Stomach (tissue), 9 donors: Measurements from ENCODE around the gene FSTL5. TPM values are rescaled to one million over a fixed set of nuclear protein-coding genes. Genes with fewer than 3 reads are reported as not detected.

Experiments
- DNase-seq, 2 donors: peaks; one replicate each; pipeline versions ENCODE4 v3.0.0 to v3.0.0-alpha.2; 2013 to 2019
- H3K27ac ChIP-seq, 5 donors: fragments of 200-600 bp in 4 of 5; sonication (generic) in 4 of 5; one replicate each; pipeline ENCODE4 v1.5.1; 2013 to 2019; ENCODE audit warnings: mild to moderate bottlenecking in 1 of 5, moderate library complexity in 1 of 5
- H3K27me3 ChIP-seq, 3 donors: fragments of 200-600 bp; sonication (generic); one replicate each; pipeline ENCODE4 v1.5.1; 2017 to 2019; ENCODE audit warnings: mixed run types in 1 of 3
- H3K36me3 ChIP-seq, 4 donors: fragments of 200-600 bp; sonication (generic); 1 replicate in 3 of 4; 2 replicates in 1 of 4; pipeline ENCODE4 v1.5.1; 2016 to 2019
- H3K4me1 ChIP-seq, 4 donors: fragments of 200-600 bp; sonication (generic); one replicate each; pipeline ENCODE4 v1.5.1; 2016 to 2019
- H3K4me3 ChIP-seq, 4 donors: fragments of 200-600 bp; sonication (generic) in 3 of 4; one replicate each; pipeline ENCODE4 v1.5.1; 2016 to 2019; ENCODE audit warnings: mild to moderate bottlenecking in 1 of 4
- H3K9me3 ChIP-seq, 4 donors: fragments of 200-600 bp; sonication (generic); one replicate each; pipeline ENCODE4 v1.5.1; 2016 to 2019
- EP300 ChIP-seq: sonication (generic); formaldehyde crosslinking; IDR thresholded peaks from one replicate; pipeline ENCODE4 v1.6.1; 2017; ENCODE audit warnings: antibody characterized with exemption
- POLR2A ChIP-seq, 4 donors: fragments of 450-650 bp; IDR thresholded peaks; one replicate each; pipeline ENCODE4 v1.6.1; 2016; ENCODE audit warnings: antibody characterized with exemption in 4 of 4, control low read depth in 2 of 4, mild to moderate bottlenecking in 1 of 4, moderate library complexity in 1 of 4
- POLR2AphosphoS5 ChIP-seq, 3 donors: sonication (generic); formaldehyde crosslinking; IDR thresholded peaks; one replicate each; pipeline ENCODE4 v1.6.1; 2016; ENCODE audit warnings: antibody characterized with exemption in 3 of 3
- WGBS, 5 donors: extraction: QIAGEN DNeasy Blood & Tissue Kit in 3 of 5; methylation state at CpG; one replicate each; pipeline versions ENCODE4 v1.1.5 to v1.1.7; 2013 to 2018; 5-methylcytosine and 5-hydroxymethylcytosine counted together
- intact Hi-C: fragments of 100-400 bp; cut with DNase I; formaldehyde crosslinking; loops from one replicate; pipeline ENCODE4 v1.15.1; 2023; ENCODE audit warnings: low total_unique reads
- polyA plus RNA-seq, 3 donors: library from polyadenylated mRNA; stranded (reverse); fragments of 200-250 nt; gene quantifications; one replicate each; pipeline ENCODE4 v1.2.3, GENCODE V29; 2013
- total RNA-seq, 5 donors: library from RNA; depleted of rRNA; stranded (reverse); fragments of >200 nt; gene quantifications; one replicate each; pipeline versions ENCODE4 v1.1.0 to v1.2.3, GENCODE V29; 2014 to 2016
- TF ChIP-seq, protein P1 (sequence below), 7 experiments: fragments of 450-650 bp in 4 of 7; fragments of 200-600 bp in 3 of 7; sonication (generic) in 3 of 7; IDR thresholded peaks; one replicate each; pipeline ENCODE4 v1.5.1; 2016 to 2019; ENCODE audit warnings: antibody characterized with exemption in 7 of 7, control low read depth in 2 of 7, mild to moderate bottlenecking in 1 of 7
- donor health status: healthy with polysubstance abuse.
- donor health status: Bipolar disorder and iron deficiency.
- donor health status: healthy.

FSTL5 gene
- total and polyA plus RNA-seq, 8 donors: 4.6 TPM; not detected in 7

DNA sequence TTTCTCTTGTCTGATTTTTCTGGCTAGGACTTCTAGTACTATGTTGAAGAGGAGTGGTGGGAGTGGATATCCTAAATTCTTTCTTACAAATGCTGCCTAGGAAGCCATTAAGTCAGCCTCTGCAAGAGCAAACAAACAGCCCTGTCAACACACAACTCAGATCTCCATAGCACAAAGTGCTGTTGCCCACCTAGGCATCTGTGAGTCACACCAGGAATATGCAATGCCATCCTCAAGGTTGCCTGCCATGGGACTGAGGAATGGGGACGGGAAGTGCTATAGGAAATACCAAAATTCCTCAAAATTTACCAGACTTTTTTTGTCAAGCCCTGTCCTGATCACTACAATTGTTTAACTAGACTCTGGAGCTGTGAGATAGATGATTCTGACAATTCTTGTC lies 466.9 kb downstream of the FSTL5 start:
- Histone ChIP-seq H3K27ac (no peak overlapping the region), H3K9me3 (no peaks in the 10 kb centered on the region), H3K4me1 (no peaks in the 10 kb centered on the region), H3K36me3 (no peaks in the 10 kb centered on the region), H3K4me3 (no peak overlapping the region), H3K27me3 (no peaks in the 10 kb centered on the region)
- WGBS, 5 donors: 59 to 65% (median 61%) methylated on average over 1 of the region's 1 CpG
- no peak for TF ChIP-seq POLR2A (IDR thresholded peaks at IDR 0.05)
- no peak for TF ChIP-seq EP300
- no peak for TF ChIP-seq POLR2AphosphoS5 (IDR thresholded peaks at IDR 0.05)
- TF ChIP-seq, protein P1, sequence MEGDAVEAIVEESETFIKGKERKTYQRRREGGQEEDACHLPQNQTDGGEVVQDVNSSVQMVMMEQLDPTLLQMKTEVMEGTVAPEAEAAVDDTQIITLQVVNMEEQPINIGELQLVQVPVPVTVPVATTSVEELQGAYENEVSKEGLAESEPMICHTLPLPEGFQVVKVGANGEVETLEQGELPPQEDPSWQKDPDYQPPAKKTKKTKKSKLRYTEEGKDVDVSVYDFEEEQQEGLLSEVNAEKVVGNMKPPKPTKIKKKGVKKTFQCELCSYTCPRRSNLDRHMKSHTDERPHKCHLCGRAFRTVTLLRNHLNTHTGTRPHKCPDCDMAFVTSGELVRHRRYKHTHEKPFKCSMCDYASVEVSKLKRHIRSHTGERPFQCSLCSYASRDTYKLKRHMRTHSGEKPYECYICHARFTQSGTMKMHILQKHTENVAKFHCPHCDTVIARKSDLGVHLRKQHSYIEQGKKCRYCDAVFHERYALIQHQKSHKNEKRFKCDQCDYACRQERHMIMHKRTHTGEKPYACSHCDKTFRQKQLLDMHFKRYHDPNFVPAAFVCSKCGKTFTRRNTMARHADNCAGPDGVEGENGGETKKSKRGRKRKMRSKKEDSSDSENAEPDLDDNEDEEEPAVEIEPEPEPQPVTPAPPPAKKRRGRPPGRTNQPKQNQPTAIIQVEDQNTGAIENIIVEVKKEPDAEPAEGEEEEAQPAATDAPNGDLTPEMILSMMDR (IDR thresholded peaks at IDR 0.05): no peak
- no peak for DNase-seq
- intact Hi-C loops: no loop called here

DNA sequence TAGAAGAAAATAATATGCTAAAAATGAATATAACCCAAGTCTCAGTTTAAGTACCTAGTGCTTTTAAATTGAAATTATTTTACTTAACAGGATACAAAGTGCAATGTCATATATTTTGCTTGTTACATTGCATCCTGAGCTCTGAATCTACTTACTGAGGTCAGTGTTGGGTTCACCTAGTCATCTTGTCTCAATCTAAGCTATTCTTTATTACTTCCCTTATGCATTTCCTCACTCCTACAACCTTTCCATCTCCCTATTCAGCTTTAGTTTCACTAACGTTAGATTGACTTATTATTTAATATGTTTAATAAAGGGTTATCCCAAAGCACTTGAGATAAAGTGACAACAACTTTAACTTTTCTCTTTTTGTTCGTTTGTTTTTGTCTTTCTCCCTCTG lies 483.7 kb downstream of the FSTL5 start:
- H3K27me3 ChIP-seq: no peaks in the 10 kb centered on the region
- DNase-seq: no peak
- WGBS, 5 donors: 16 to 31% (median 23%) methylated on average over 2 of the region's 2 CpGs
- H3K9me3 ChIP-seq: no peaks in the 10 kb centered on the region
- no peak overlapping the region for H3K4me3 ChIP-seq
- H3K36me3 ChIP-seq: no peaks in the 10 kb centered on the region
- no peak overlapping the region for H3K27ac ChIP-seq
- intact Hi-C loops: no loop called here
- H3K4me1 ChIP-seq: no peaks in the 10 kb centered on the region
- TF ChIP-seq POLR2A (IDR thresholded peaks at IDR 0.05): no peak
- TF ChIP-seq, protein P1 (IDR thresholded peaks at IDR 0.05): no peak
- no peak for TF ChIP-seq EP300
- TF ChIP-seq POLR2AphosphoS5 (IDR thresholded peaks at IDR 0.05): no peak

DNA sequence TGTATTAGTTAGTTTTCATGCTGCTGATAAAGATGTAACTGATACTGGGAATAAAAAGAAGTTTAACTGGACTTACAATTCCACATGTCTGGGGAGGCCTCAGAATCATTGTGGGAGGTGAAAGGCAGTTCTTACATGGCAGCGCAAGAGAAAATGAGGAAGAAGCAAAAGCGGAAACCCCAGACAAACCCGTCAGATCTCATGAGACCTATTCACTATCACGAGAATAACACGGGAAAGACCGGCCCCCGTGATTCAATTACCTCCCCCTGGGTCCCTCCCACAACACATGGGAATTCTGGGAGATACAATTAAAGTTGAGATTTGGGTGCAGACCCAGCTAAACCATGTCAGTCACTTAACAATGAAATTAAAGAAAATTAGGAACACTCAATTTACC lies 499.1 kb downstream of the FSTL5 start:
- H3K27me3 ChIP-seq: no peaks in the 10 kb centered on the region
- H3K9me3 ChIP-seq: no peaks in the 10 kb centered on the region
- no peak for DNase-seq
- TF ChIP-seq POLR2A (IDR thresholded peaks at IDR 0.05) (no peak), POLR2AphosphoS5 (IDR thresholded peaks at IDR 0.05) (no peak), EP300 (no peak)
- TF ChIP-seq, protein P1 (IDR thresholded peaks at IDR 0.05): no peak
- intact Hi-C loops: no loop called here
- no peaks in the 10 kb centered on the region for H3K36me3 ChIP-seq
- no peak overlapping the region for H3K4me3 ChIP-seq
- WGBS, 5 donors: 90 to 94% (median 93%) methylated on average over 7 of the region's 7 CpGs
- H3K27ac ChIP-seq: no peak overlapping the region
- no peaks in the 10 kb centered on the region for H3K4me1 ChIP-seq

DNA sequence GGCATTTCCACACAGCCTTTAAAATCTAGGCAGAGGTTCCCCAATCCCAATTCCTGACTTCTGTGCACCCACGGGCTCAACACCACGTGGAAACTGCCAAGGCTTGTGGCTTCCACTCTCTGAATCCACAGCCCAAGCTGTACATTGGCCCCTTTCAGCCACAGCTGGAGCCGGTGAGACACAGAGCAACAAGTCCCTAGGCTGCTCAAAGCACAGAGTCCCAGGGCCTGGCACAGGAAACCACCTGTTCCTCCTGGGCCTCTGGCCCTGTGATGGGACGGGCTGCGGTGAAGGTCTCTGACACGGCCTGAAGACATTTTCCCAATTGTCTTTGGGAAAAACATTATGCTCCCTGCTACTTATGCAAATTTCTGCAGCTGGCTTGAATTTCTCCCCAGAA lies 500.0 kb downstream of the FSTL5 start:
- no peak for DNase-seq
- 88 to 98% (median 93%) methylated on average over 6 of the region's 6 CpGs for WGBS, 5 donors

More for the DNA sequence above, 500.0 kb downstream of the FSTL5 start:
- H3K9me3 ChIP-seq: no peaks in the 10 kb centered on the region
- no peaks in the 10 kb centered on the region for H3K27me3 ChIP-seq
- no peak overlapping the region for H3K27ac ChIP-seq
- intact Hi-C loops: no loop called here
- no peaks in the 10 kb centered on the region for H3K36me3 ChIP-seq
- TF ChIP-seq POLR2AphosphoS5 (IDR thresholded peaks at IDR 0.05) (no peak), EP300 (no peak), POLR2A (IDR thresholded peaks at IDR 0.05) (no peak)
- TF ChIP-seq, protein P1 (IDR thresholded peaks at IDR 0.05): no peak
- no peak overlapping the region for H3K4me3 ChIP-seq
- H3K4me1 ChIP-seq: no peaks in the 10 kb centered on the region
